ENCODE results near the gene ZNF354C. TPM values are rescaled to one million over a fixed set of nuclear protein-coding genes. Genes with fewer than 3 reads are reported as not detected.

Gene ZNF354C
- total and polyA plus RNA-seq, 10 of the 15 experiments (the other 5 are each of a cell fraction or from before 2014, with no cell fraction given), result 0.01 to 0.03 (median 0.02) TPM; not detected in 7

- TF ChIP-seq, protein P1, sequence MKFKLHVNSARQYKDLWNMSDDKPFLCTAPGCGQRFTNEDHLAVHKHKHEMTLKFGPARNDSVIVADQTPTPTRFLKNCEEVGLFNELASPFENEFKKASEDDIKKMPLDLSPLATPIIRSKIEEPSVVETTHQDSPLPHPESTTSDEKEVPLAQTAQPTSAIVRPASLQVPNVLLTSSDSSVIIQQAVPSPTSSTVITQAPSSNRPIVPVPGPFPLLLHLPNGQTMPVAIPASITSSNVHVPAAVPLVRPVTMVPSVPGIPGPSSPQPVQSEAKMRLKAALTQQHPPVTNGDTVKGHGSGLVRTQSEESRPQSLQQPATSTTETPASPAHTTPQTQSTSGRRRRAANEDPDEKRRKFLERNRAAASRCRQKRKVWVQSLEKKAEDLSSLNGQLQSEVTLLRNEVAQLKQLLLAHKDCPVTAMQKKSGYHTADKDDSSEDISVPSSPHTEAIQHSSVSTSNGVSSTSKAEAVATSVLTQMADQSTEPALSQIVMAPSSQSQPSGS (IDR thresholded peaks at IDR 0.05; ENCODE audit: low read length), result no peak
- TF ChIP-seq PAX8 (IDR thresholded peaks at IDR 0.05), result no peak
- TF ChIP-seq MEF2A (IDR thresholded peaks at IDR 0.05; ENCODE audit: insufficient read depth, low read depth, low read length), result no peak
- no peak for TF ChIP-seq POU2F2 (IDR thresholded peaks at IDR 0.05; ENCODE audit: borderline replicate concordance, low read depth, low read length)
Observed at GRCh38 chr5:179061025-179061424, 852 bp downstream of the ZNF354C start (continued).

DNA sequence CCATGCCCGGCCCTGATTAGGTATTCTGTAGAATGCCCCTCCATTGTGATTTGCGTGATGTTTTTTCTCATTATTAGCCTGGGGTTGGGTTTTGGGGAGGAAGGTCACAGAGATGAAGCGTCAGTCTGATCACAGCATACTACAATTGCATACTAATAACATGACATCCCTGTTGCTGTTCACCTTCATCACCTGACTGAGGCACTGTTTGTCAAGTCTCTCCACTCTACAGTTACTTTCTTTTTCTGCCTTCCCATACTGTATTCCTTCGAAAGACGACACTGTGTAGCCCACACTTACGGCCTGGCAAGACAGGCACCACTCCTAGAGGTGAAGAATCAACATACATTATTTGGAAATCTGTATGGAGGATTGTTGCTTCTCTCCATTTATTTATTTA is 5.5 kb downstream of the ZNF354C start:
- no peaks in the 10 kb centered on the region for H3K36me3 ChIP-seq (ENCODE audit: control insufficient read depth in 2 of 2, insufficient read depth in 2 of 2, low read length in 1 of 2)
- FAIRE-seq (no peak), DNase-seq (ENCODE audit: low read depth, low spot score) (no peak), ATAC-seq (no peak)
- H3K9me3 ChIP-seq (replicated peaks; ENCODE audit: control insufficient read depth, insufficient read depth, low read length), result peaks cover 5% of the 10 kb centered on the region; the same call in 2 of the 3 replicates
- no peak overlapping the region for H3K4me3 ChIP-seq
- ChIA-PET CTCF (no interaction called here), POLR2A (no interaction called here), SMC1A (ENCODE audit: uncharacterized antibody, unreplicated experiment) (no interaction called here), RAD21 (ENCODE audit: unreplicated experiment) (no interaction called here)
- in situ Hi-C loops (cut with MboI) (no loop called here), intact Hi-C loops (cut with micrococcal nuclease; ENCODE audit: unreplicated experiment) (no loop called here)
- H2AFZ ChIP-seq (ENCODE audit: control insufficient read depth, low read depth, low read length), result no peak overlapping the region
- H3K79me2 ChIP-seq (ENCODE audit: control insufficient read depth, insufficient read depth, low read length), result no peaks in the 10 kb centered on the region
- TF ChIP-seq CHD1 (IDR thresholded peaks at IDR 0.05; ENCODE audit: low read depth, low read length), result no peak
- no peak for TF ChIP-seq TARDBP (IDR thresholded peaks at IDR 0.05; ENCODE audit: borderline replicate concordance)
- no peak for TF ChIP-seq ZNF207 (IDR thresholded peaks at IDR 0.05; ENCODE audit: borderline replicate concordance)
- H3K9ac ChIP-seq (ENCODE audit: control insufficient read depth, insufficient read depth, low read length), result no peak overlapping the region
- H3K4me1 ChIP-seq (ENCODE audit: control insufficient read depth, insufficient read depth, low read length), result no peaks in the 10 kb centered on the region
- BruUV-seq (replicated peaks), result no TSS peak
- H3K4me2 ChIP-seq (ENCODE audit: control insufficient read depth, insufficient read depth), result no peak overlapping the region
- H3K27ac ChIP-seq (ENCODE audit: control insufficient read depth, insufficient read depth), result no peak overlapping the region
- H3K27me3 ChIP-seq (replicated peaks in 1 of 2; ENCODE audit: control insufficient read depth in 2 of 2, insufficient read depth in 2 of 2, low read length in 1 of 2), result no peaks in the 10 kb centered on the region
- no peaks in the 10 kb centered on the region for H4K20me1 ChIP-seq (ENCODE audit: control insufficient read depth, insufficient read depth)
- WGBS (ENCODE audit: insufficient coverage, insufficient replicate concordance, low lambda C conversion rate, missing lambda C conversion rate), result 70% methylated on average over 6 of the region's 6 CpGs
